BLaER1 (cell line): ENCODE data around the gene ASCL5.

Experiments
- H3K27ac ChIP-seq: shearing (Covaris generic); formaldehyde crosslinking; 2 replicates; pipeline ENCODE4 v1.8.1; 2022
- H3K27me3 ChIP-seq: shearing (Covaris generic); formaldehyde crosslinking; 2 replicates; pipeline ENCODE4 v1.8.1; 2022
- H3K36me3 ChIP-seq: shearing (Covaris generic); formaldehyde crosslinking; 2 replicates; pipeline ENCODE4 v1.8.1; 2022
- H3K4me1 ChIP-seq: shearing (Covaris generic); formaldehyde crosslinking; 2 replicates; pipeline ENCODE4 v1.8.1; 2022
- H3K4me2 ChIP-seq: shearing (Covaris generic); formaldehyde crosslinking; 2 replicates; pipeline ENCODE4 v1.8.1; 2022
- H3K4me3 ChIP-seq: shearing (Covaris generic); formaldehyde crosslinking; 2 replicates; pipeline ENCODE4 v1.8.1; 2022
- H3K9ac ChIP-seq: shearing (Covaris generic); formaldehyde crosslinking; 2 replicates; pipeline ENCODE4 v1.8.1; 2022
- H3K9me3 ChIP-seq: shearing (Covaris generic); formaldehyde crosslinking; 2 replicates; pipeline ENCODE4 v1.8.1; 2022
- H4K20me1 ChIP-seq: shearing (Covaris generic); formaldehyde crosslinking; 2 replicates; pipeline ENCODE4 v1.8.1; 2022
- Cebpa-rat ChIP-seq: shearing (Covaris generic); IDR thresholded peaks from 2 replicates; pipeline ENCODE4 v1.8.1; 2022

The ASCL5 gene

DNA sequence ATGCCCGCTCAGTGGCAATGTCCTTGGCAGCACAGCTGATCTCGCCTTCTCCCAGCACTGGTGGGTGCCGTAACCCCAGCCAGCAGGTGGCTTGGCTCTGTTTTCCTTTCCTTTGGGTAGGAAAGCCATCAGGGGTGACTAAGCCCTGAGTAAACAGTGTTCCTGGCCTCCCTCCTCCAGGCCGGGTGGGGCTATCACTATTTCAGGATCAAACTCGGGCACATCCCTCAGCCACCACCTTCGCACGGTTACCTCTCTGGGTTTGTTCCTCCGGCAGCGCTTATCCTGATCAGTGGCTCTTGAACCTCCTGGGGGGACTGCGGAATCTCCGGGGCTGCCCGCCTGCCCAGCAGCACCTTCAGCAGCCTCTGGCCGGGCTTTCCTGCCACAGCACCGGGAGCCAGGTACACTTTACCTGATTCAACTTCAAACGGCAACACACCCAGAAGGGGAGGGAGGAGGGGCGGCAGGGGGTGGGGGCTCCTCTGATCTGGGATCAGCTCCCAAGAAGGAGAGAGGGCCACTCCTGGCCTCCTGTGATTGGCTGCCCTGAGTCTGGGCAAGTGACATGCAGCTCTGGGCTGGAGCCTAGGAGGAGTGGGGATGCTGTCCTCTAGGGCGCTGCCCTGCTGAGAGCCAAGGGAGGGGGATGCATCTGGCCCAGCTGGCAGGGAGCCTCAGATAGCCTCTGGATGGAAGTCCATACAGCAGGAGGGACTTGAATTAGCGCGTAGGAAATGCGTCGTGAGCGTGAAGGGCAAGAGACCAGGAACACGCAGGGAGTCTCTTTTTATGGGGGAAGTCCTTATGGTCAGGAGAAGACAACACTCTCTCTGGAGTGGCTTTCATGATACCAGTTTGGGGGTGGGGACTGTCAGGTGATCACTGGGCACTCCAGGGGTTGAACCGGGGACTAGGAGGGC is at the start of gene ASCL5:
Gene ASCL5 (minus strand): TSS at position 353 of the 923 bp plus-strand sequence. CDS start 11,812 bp downstream, outside the sequence.
- H3K4me2 ChIP-seq, result peak within 1 kb of the TSS; percentile 93
- H3K9ac ChIP-seq, result peak within 1 kb of the TSS; percentile 80
- peak within 1 kb of the TSS; percentile 94 for H3K27ac ChIP-seq
- no peaks in the 10 kb centered on the region for H3K9me3 ChIP-seq
- H3K4me1 ChIP-seq, result peaks cover 83% of the 10 kb centered on the region
- H3K4me3 ChIP-seq, result peak within 1 kb of the TSS; percentile 34; the same call in 1 of the 2 replicates
- H4K20me1 ChIP-seq, result no peaks in the 10 kb centered on the region
- TF ChIP-seq Cebpa-rat, result no peak
- no peaks in the 10 kb centered on the region for H3K27me3 ChIP-seq
- H3K36me3 ChIP-seq, result no peaks in the 10 kb centered on the region

DNA sequence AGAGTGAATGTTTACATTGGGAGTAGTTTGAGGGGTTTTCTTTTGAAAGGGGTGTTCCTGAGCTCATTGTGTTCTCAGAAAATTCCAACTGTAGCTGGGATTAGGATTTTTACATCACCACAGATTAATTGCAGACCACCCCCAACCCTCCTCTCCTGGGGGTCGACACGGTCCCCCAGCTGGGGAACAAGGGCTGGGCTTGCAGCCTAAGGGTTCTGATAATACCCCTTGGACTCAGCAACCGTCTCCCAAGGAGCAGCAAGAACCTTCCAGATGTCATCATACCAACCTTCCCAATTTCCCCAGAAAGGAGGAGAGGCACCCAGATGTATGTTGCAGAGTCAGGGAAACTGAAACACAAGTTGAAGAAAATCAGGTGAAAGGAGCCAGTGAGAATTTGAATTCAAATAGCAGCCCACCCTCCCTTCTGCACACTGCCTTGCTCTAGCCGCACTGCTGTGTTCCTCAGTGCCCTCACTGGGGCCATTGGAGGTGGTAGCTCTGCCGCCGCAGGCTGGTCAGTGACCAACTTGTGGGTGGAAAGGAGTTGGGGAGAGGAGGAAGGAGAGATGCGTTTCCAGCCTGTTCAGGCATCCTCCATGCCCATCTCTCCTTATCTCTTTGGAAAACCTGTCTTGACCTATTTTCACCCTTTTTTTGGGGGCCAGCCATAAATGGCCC is 49.0 kb upstream of the ASCL5 start:
- peaks cover 21% of the 10 kb centered on the region for H3K27me3 ChIP-seq
- H3K36me3 ChIP-seq, result no peaks in the 10 kb centered on the region
- H3K9me3 ChIP-seq, result peaks cover 13% of the 10 kb centered on the region; the same call in 1 of the 2 replicates
- peaks cover 6% of the 10 kb centered on the region for H3K4me1 ChIP-seq
- H3K27ac ChIP-seq, result no peak overlapping the region
- no peak overlapping the region for H3K4me3 ChIP-seq
- no peaks in the 10 kb centered on the region for H4K20me1 ChIP-seq
- H3K4me2 ChIP-seq, result no peak overlapping the region
- no peak for TF ChIP-seq Cebpa-rat
- H3K9ac ChIP-seq, result no peak overlapping the region

- H3K36me3 ChIP-seq, result no peaks in the 10 kb centered on the region
- no peak for TF ChIP-seq Cebpa-rat
- no peak overlapping the region for H3K4me2 ChIP-seq
Observed at GRCh38 chr1:201173736-201174135, 46.8 kb upstream of the ASCL5 start.

GRCh38 chr1:201172999-201173610 is 46.1 kb upstream of the ASCL5 start:
- H3K4me3 ChIP-seq, result no peak overlapping the region
- peaks cover 8% of the 10 kb centered on the region for H3K4me1 ChIP-seq
- H3K27ac ChIP-seq, result no peak overlapping the region
- peaks cover 43% of the 10 kb centered on the region for H3K27me3 ChIP-seq
- H3K9ac ChIP-seq, result no peak overlapping the region
- peaks cover 6% of the 10 kb centered on the region; the same call in 1 of the 2 replicates for H3K9me3 ChIP-seq
- TF ChIP-seq Cebpa-rat, result no peak
- H3K36me3 ChIP-seq, result no peaks in the 10 kb centered on the region
- no peak overlapping the region for H3K4me2 ChIP-seq
- no peaks in the 10 kb centered on the region for H4K20me1 ChIP-seq

More at GRCh38 chr1:201173736-201174135, 46.8 kb upstream of the ASCL5 start:
- Histone ChIP-seq H3K27me3 (peaks cover 43% of the 10 kb centered on the region), H3K9me3 (peaks cover 11% of the 10 kb centered on the region; the same call in 1 of the 2 replicates), H3K4me3 (no peak overlapping the region), H4K20me1 (no peaks in the 10 kb centered on the region), H3K9ac (no peak overlapping the region), H3K4me1 (peaks cover 8% of the 10 kb centered on the region), H3K27ac (no peak overlapping the region)

DNA sequence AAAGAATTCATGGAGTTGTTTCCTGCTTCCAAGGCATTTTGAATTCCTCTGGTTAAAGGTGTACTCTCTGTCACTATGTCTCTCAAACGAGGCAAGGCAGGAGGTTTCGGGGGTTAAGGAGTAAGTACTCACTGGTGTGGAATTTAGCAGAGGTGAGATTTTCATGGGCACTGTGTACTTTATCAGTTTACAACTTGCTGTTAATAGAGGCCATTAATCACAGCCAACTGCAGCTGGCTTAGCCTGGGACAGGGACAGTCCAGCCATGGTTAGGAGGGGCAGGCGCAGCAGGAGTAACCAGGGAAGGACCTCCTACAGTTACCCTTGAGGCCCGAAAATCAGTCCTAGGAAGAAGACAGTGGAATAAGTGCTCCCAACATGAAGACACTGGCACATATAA is 45.3 kb upstream of the ASCL5 start:
- H3K36me3 ChIP-seq, result no peaks in the 10 kb centered on the region
- no peak for TF ChIP-seq Cebpa-rat
- no peak overlapping the region for H3K9ac ChIP-seq
- H3K9me3 ChIP-seq, result peaks cover 6% of the 10 kb centered on the region; the same call in 1 of the 2 replicates
- no peak overlapping the region for H3K4me3 ChIP-seq
- no peaks in the 10 kb centered on the region for H4K20me1 ChIP-seq
- no peak overlapping the region for H3K4me2 ChIP-seq
- H3K4me1 ChIP-seq, result peaks cover 8% of the 10 kb centered on the region
- H3K27me3 ChIP-seq, result peaks cover 43% of the 10 kb centered on the region
- H3K27ac ChIP-seq, result no peak overlapping the region

DNA sequence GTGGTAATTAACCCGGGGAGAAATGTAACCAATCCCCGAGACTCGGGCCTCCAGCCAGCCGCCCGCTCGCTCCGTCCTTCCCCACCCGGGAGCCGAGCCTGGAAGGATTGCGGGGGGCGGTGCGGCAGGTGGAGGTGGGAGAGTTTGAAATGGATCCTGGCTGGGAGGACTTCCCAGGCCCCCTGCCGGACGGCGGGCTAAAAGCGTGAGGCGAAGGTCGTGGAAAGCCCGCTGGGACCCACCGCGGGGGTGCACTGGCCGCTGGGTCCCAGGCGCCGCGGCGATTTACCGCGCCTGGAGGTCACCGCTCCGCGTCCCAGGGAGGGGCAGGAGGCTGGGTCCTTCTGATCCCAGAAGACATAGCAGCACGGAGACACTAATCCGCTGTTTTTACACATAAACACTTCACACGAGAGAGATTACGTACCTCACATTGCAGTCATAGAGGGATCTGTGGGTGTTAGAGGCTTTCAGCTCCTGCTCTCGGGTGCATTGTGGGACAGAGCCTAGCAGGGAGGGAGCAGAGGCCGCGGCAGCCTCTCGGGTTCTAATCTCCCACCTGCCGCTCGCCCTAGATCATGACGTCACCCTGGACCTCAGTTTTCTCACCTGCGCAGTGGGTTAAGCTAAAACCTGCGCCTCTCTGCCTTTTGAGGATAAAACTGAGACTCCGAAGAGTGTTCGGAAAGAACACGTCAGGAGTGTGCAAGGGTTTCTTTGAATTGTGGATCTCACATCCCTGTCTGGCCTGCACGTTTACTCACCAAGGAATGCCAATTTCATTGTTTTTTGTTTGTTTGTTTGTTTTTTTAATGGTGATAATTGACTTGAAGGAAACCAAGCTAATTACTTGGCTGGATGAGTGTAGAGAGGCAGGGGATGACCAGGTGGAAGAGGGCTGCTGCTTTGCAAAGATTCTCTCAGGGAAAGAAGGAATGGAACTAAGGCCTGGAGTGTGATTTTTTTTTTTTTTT is 44.4 kb upstream of the ASCL5 start:
- Histone ChIP-seq H3K27ac (no peak overlapping the region), H3K4me3 (peak overlapping the region; percentile 60), H3K9ac (0 out of 2 replicates have a peak overlapping the region, but pooled peaks have one; percentile 25), H3K4me2 (peak overlapping the region; percentile 86), H3K27me3 (peaks cover 43% of the 10 kb centered on the region), H3K4me1 (peaks cover 8% of the 10 kb centered on the region), H4K20me1 (no peaks in the 10 kb centered on the region), H3K36me3 (no peaks in the 10 kb centered on the region), H3K9me3 (peaks cover 6% of the 10 kb centered on the region; the same call in 1 of the 2 replicates)
- TF ChIP-seq Cebpa-rat, result no peak

DNA sequence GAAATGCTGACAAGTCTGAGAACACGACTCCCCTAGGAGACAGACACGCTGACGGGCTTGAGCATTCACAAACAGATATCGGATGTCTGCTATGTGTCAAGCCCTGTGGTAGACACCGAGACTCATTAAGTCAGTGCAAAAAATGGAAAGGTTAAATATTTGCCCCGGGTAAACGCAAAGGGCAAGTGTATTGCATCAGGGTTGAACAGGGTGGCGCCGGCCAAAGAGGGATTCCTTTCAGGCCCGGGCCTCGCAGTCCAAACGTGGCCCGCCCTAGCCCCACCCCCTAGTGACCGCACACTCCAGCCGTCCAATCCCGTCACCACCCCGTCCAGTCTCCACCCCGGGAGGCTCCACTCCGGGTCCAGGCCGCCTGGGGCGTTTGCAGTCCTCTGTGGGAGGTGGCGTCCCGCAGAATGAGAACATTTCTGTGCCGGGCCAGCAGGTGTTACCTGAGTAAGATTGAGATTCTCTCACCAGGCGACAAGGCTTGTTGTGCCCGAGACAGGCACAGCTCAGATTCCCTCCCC is 43.6 kb upstream of the ASCL5 start:
- no peaks in the 10 kb centered on the region for H3K36me3 ChIP-seq
- H3K4me1 ChIP-seq, result peaks cover 8% of the 10 kb centered on the region
- H3K27ac ChIP-seq, result no peak overlapping the region
- peaks cover 6% of the 10 kb centered on the region; the same call in 1 of the 2 replicates for H3K9me3 ChIP-seq
- H4K20me1 ChIP-seq, result no peaks in the 10 kb centered on the region
- H3K27me3 ChIP-seq, result peaks cover 43% of the 10 kb centered on the region
- H3K9ac ChIP-seq, result 0 out of 2 replicates have a peak overlapping the region, but pooled peaks have one; percentile 25
- H3K4me3 ChIP-seq, result peak overlapping the region; percentile 60
- no peak for TF ChIP-seq Cebpa-rat
- peak overlapping the region; percentile 86 for H3K4me2 ChIP-seq

DNA sequence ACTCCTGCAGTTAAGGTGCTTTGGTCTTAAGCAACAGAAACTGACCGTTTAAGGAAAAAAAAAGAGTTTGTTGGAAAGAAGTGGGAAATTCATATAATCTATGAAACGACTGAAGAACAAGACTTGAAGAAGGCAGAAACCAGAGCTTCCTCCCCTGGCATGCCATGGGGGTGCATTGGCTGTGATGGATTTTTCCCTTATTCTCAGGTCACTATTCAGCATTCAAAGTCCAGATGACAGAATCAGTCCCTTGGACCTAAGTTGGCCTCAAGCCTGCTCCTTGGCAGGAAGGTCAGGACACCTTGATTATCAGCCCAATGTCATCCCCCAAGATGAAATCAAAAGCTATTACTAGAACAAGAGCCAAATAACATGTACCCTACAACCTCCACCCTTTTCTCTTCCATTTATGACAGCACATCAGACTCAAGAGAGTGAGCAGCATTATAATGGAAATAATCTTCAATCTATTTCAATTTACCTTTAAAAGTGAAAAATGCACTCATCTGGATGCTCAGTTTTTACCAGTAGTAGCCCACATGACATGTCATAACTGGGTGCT is 43.1 kb upstream of the ASCL5 start:
- Histone ChIP-seq H4K20me1 (no peaks in the 10 kb centered on the region), H3K36me3 (no peaks in the 10 kb centered on the region), H3K4me2 (no peak overlapping the region), H3K9me3 (peaks cover 6% of the 10 kb centered on the region; the same call in 1 of the 2 replicates), H3K4me3 (no peak overlapping the region), H3K4me1 (peaks cover 8% of the 10 kb centered on the region), H3K9ac (no peak overlapping the region), H3K27ac (no peak overlapping the region), H3K27me3 (peaks cover 43% of the 10 kb centered on the region)
- TF ChIP-seq Cebpa-rat, result no peak
